Tibial nerve (tissue), 3 donors: Measurements from ENCODE around the gene ERC2.

Experiments used
- POLR2A ChIP-seq, 2 donors: fragments of 450-650 bp; IDR thresholded peaks; one replicate each; pipeline ENCODE4 v1.6.1; 2017; ENCODE audit warnings: antibody characterized with exemption in 2 of 2, mild to moderate bottlenecking in 2 of 2, moderate library complexity in 2 of 2
- TF ChIP-seq, protein P1 (sequence below), 5 experiments: fragments of 200-600 bp in 3 of 5; fragments of 450-650 bp in 2 of 5; sonication (generic) in 3 of 5; IDR thresholded peaks; one replicate each; pipeline ENCODE4 v1.5.1; 2016 to 2019; ENCODE audit warnings: antibody characterized with exemption in 5 of 5, mild to moderate bottlenecking in 3 of 5, moderate library complexity in 2 of 5

DNA sequence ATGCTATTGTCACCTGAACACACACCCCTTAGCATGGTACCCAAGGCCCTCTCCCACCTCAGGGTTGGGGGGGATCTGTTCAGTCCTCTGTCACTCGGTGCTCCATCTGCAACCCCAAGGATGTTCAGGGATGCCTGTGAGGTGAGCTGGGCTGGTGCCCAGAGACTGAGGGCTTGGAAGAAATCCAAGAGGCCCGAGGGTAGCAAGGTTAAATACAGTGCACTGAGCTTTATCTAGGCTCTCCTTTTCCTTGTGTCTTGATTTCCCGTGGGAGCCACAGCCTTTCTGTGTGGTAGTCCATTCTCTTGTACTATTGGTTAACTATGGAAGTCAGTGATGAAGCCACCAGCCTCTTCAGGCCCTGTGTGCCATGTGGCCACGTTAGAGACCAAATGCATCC, 962.5 kb downstream of the ERC2 start:
- TF ChIP-seq, protein P1, sequence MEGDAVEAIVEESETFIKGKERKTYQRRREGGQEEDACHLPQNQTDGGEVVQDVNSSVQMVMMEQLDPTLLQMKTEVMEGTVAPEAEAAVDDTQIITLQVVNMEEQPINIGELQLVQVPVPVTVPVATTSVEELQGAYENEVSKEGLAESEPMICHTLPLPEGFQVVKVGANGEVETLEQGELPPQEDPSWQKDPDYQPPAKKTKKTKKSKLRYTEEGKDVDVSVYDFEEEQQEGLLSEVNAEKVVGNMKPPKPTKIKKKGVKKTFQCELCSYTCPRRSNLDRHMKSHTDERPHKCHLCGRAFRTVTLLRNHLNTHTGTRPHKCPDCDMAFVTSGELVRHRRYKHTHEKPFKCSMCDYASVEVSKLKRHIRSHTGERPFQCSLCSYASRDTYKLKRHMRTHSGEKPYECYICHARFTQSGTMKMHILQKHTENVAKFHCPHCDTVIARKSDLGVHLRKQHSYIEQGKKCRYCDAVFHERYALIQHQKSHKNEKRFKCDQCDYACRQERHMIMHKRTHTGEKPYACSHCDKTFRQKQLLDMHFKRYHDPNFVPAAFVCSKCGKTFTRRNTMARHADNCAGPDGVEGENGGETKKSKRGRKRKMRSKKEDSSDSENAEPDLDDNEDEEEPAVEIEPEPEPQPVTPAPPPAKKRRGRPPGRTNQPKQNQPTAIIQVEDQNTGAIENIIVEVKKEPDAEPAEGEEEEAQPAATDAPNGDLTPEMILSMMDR (IDR thresholded peaks at IDR 0.05), result no peak
- no peak for TF ChIP-seq POLR2A (IDR thresholded peaks at IDR 0.05)
